AG09319 (cell line): ENCODE results near the gene TMTC4.

Experiments
- DNase-seq: peaks from one replicate; pipeline ENCODE4 v3.0.0-alpha.2; 2010; ENCODE audit warnings: low read depth; ENCODE audit errors: extremely low read depth
- TF ChIP-seq, protein P1 (sequence below): IDR thresholded peaks from 2 replicates; pipeline ENCODE4 v1.5.1; 2011; ENCODE audit warnings: low read depth, mild to moderate bottlenecking, inconsistent platforms, low read length, moderate library complexity

TMTC4 gene

GRCh38 chr13:100666124-100666523 is 8.5 kb downstream of the TMTC4 start:
- TF ChIP-seq, protein P1, sequence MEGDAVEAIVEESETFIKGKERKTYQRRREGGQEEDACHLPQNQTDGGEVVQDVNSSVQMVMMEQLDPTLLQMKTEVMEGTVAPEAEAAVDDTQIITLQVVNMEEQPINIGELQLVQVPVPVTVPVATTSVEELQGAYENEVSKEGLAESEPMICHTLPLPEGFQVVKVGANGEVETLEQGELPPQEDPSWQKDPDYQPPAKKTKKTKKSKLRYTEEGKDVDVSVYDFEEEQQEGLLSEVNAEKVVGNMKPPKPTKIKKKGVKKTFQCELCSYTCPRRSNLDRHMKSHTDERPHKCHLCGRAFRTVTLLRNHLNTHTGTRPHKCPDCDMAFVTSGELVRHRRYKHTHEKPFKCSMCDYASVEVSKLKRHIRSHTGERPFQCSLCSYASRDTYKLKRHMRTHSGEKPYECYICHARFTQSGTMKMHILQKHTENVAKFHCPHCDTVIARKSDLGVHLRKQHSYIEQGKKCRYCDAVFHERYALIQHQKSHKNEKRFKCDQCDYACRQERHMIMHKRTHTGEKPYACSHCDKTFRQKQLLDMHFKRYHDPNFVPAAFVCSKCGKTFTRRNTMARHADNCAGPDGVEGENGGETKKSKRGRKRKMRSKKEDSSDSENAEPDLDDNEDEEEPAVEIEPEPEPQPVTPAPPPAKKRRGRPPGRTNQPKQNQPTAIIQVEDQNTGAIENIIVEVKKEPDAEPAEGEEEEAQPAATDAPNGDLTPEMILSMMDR: no peak
- no peak for DNase-seq

GRCh38 chr13:100665403-100665802 is 9.2 kb downstream of the TMTC4 start:
- TF ChIP-seq, protein P1: no peak
- DNase-seq: no peak

- TF ChIP-seq, protein P1: no peak
- no peak for DNase-seq
Measured at GRCh38 chr13:100664171-100664900, 10.3 kb downstream of the TMTC4 start.

- TF ChIP-seq, protein P1: no peak
Measured at GRCh38 chr13:100662468-100663211, 12.0 kb downstream of the TMTC4 start.

GRCh38 chr13:100660761-100661160 is 13.8 kb downstream of the TMTC4 start:
- TF ChIP-seq, protein P1: no peak
- no peak for DNase-seq

More at GRCh38 chr13:100662468-100663211, 12.0 kb downstream of the TMTC4 start:
- DNase-seq: no peak

GRCh38 chr13:100659578-100659977 is 15.0 kb downstream of the TMTC4 start:
- DNase-seq: no peak
- TF ChIP-seq, protein P1: no peak

DNA sequence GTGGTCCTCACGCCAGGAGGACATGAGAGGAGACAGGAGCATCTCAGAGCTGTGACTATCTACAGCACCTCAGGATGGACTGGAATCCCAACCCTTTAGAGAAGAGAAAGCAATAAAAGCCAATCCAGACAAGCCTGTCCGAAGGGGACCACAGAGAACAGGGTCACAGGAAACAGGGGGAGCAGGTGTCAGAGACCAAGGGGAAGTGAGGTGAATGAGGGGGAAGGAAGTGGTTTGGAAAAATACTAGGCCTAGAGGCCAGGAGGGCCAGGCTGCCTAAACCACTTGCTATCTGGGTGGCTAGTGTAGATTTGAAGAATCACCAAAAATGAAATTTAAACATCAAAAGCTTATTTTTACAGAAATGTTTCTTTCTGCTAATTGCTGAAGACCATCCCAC is 16.2 kb downstream of the TMTC4 start:
- TF ChIP-seq, protein P1: no peak

More for the DNA sequence above, 16.2 kb downstream of the TMTC4 start:
- no peak for DNase-seq
